K562 treated with DMSO at 1 percent for 4 hours (cell line): ENCODE results near the gene BMP10. TPM values are rescaled to one million over a fixed set of nuclear protein-coding genes. Genes with fewer than 3 reads are reported as not detected.

Experiments used
- total RNA-seq: library from RNA; unstranded; fragments of 300-600 nt; gene quantifications from 2 replicates; pipeline ENCODE4 v1.2.3, GENCODE V29; 2022; ENCODE audit not compliant: insufficient read depth

Gene BMP10
- total RNA-seq: not detected in 2 replicates

GRCh38 chr2:68871159-68871764 is at the start of gene BMP10:
Gene BMP10 (minus strand): TSS chr2:68871397. CDS start chr2:68871358, 39 bp downstream.

Other genes starting within 250 kb of the BMP10 start
- 0.46 TPM in 1 of 2 replicates, not detected in the other for gene PROKR1, start 227.8 kb downstream of the BMP10 start, total RNA-seq
- 7.3 and 8.8 TPM in 2 replicates for gene ARHGAP25, start 136.6 kb downstream of the BMP10 start, total RNA-seq
- gene GKN2, start 81.5 kb upstream of the BMP10 start, total RNA-seq: not detected in 2 replicates
- not detected in 2 replicates for gene GKN1, start 103.2 kb upstream of the BMP10 start, total RNA-seq
- gene ANTXR1, start 141.8 kb upstream of the BMP10 start, total RNA-seq: 2.3 and 3.8 TPM in 2 replicates